Caco-2 (cell line): ENCODE results near the gene UCP2. TPM values are rescaled to one million over a fixed set of nuclear protein-coding genes. Genes with fewer than 3 reads are reported as not detected.
"Not testable (repeated sequence)": the region's sequence is repeated elsewhere in the genome, so short reads cannot be mapped to it uniquely, and the experiment has no call there.

Experiments
- BruUV-seq: library from RNA; stranded (reverse); fragments of 400-500 nt; replicated peaks from 2 replicates; lab custom pipeline; 2021; lab: Mats Ljungman, UMichigan
- CTCF ChIA-PET: fragments of 300-600 bp; sonication (Branson Sonifier 250); formaldehyde crosslinking; loops from one replicate; lab custom pipeline; 2022; ENCODE audit warnings: antibody characterized with exemption; lab: Charles Lee
- POLR2A ChIA-PET: fragments of 300-600 bp; sonication (Branson Sonifier 250); formaldehyde crosslinking; loops from one replicate; lab custom pipeline; 2022; ENCODE audit warnings: antibody characterized with exemption; lab: Charles Lee
- DNase-seq, 2 experiments: peaks; one replicate each; pipeline versions ENCODE4 v3.0.0 to v3.0.0-alpha.2; 2020 to 2022
- H3K27me3 ChIP-seq: replicated peaks from 2 replicates; pipeline ENCODE4 v1.6.0; 2011; ENCODE audit warnings: low read length; ENCODE audit not compliant: control insufficient read depth, insufficient read depth
- H3K36me3 ChIP-seq: 2 replicates; pipeline ENCODE4 v1.5.1; 2011; ENCODE audit warnings: low read length; ENCODE audit not compliant: control insufficient read depth, insufficient read depth
- H3K4me1 ChIP-seq: fragments of 250-450 bp; sonication (Bioruptor Pico); 2 replicates; pipeline ENCODE4 v1.5.1; 2020; ENCODE audit warnings: mild to moderate bottlenecking
- H3K4me3 ChIP-seq: 2 replicates; pipeline ENCODE4 v1.5.1; 2011; ENCODE audit warnings: low read depth, mild to moderate bottlenecking, control low read depth, low read length
- H3K9me3 ChIP-seq: fragments of 250-450 bp; sonication (Bioruptor Pico); 2 replicates; pipeline ENCODE4 v1.5.1; 2020; ENCODE audit warnings: mild to moderate bottlenecking, moderate library complexity
- H3K27ac Mint-ChIP-seq: one replicate; pipeline ENCODE4 v1.8.0; 2022; ENCODE audit warnings: mixed read lengths; ENCODE audit not compliant: unreplicated experiment
- H3K27me3 Mint-ChIP-seq: one replicate; pipeline ENCODE4 v1.8.0; 2022; ENCODE audit warnings: mixed read lengths; ENCODE audit not compliant: insufficient read depth, unreplicated experiment
- H3K36me3 Mint-ChIP-seq: one replicate; pipeline ENCODE4 v1.8.0; 2022; ENCODE audit warnings: mild to moderate bottlenecking, mixed read lengths; ENCODE audit not compliant: insufficient read depth, unreplicated experiment
- H3K4me1 Mint-ChIP-seq: one replicate; pipeline ENCODE4 v1.8.0; 2022; ENCODE audit warnings: low read depth, mixed read lengths; ENCODE audit not compliant: unreplicated experiment
- H3K4me3 Mint-ChIP-seq: one replicate; pipeline ENCODE4 v1.8.0; 2022; ENCODE audit warnings: mild to moderate bottlenecking, moderate library complexity, mixed read lengths; ENCODE audit not compliant: unreplicated experiment
- H3K9me3 Mint-ChIP-seq: one replicate; pipeline ENCODE4 v1.8.0; 2022; ENCODE audit warnings: mixed read lengths; ENCODE audit not compliant: unreplicated experiment
- CTCF ChIP-seq, 2 experiments: fragments of 200-600 bp in 1 of 2; IDR thresholded peaks; 1 replicate in 1 of 2; 2 replicates in 1 of 2; pipeline versions ENCODE4 v1.5.1 to v1.8.0; 2011 to 2022; ENCODE audit warnings: antibody characterized with exemption in 1 of 2, control low read depth in 1 of 2, inconsistent platforms in 1 of 2, low read depth in 1 of 2, low read length in 1 of 2, mild to moderate bottlenecking in 1 of 2, moderate library complexity in 1 of 2; ENCODE audit not compliant: insufficient read depth in 1 of 2, severe bottlenecking in 1 of 2, unreplicated experiment in 1 of 2
- intact Hi-C: fragments of 100-400 bp; cut with micrococcal nuclease; formaldehyde crosslinking; loops from one replicate; pipeline ENCODE4 v1.10.0; 2022; ENCODE audit not compliant: unreplicated experiment
- total RNA-seq: library from RNA; stranded (reverse); gene quantifications from 2 replicates; pipeline ENCODE4 v1.2.3, GENCODE V29; 2022

Gene UCP2
- total RNA-seq, 1 experiment from 2014 or later: 144 TPM

- Histone ChIP-seq H3K9me3 (peaks cover 25% of the 10 kb centered on the region), H3K4me3 (no peak overlapping the region), H3K4me1 (no peaks in the 10 kb centered on the region), H3K36me3 (no peaks in the 10 kb centered on the region), H3K27me3 (no peaks in the 10 kb centered on the region)
- ChIA-PET POLR2A (no interaction called here), CTCF (interaction anchor here (1.2 kb wide), 1 partner anchor 9 kb away, joined by 4 read pairs; no protein-coding TSS in a partner anchor)
- no peak overlapping the region for H3K27ac Mint-ChIP-seq
- no peak for TF ChIP-seq CTCF (IDR thresholded peaks at IDR 0.05; ENCODE audit: insufficient read depth in 1 of 2, low read depth in 1 of 2, low read length in 1 of 2, severe bottlenecking in 1 of 2, unreplicated experiment in 1 of 2)
- H3K36me3 Mint-ChIP-seq: peaks cover 16% of the 10 kb centered on the region
- BruUV-seq: no TSS peak
- no peak overlapping the region for H3K4me3 Mint-ChIP-seq
- H3K27me3 Mint-ChIP-seq: no peaks in the 10 kb centered on the region
- intact Hi-C loops: no loop called here
- no peak for DNase-seq
- H3K4me1 Mint-ChIP-seq: no peaks in the 10 kb centered on the region
- peaks cover 39% of the 10 kb centered on the region for H3K9me3 Mint-ChIP-seq
Measured at GRCh38 chr11:73940801-73941570, 41.7 kb downstream of the UCP2 start.

GRCh38 chr11:73939096-73939495 lies 43.5 kb downstream of the UCP2 start:
- Mint-ChIP-seq H3K27ac (no peak overlapping the region), H3K27me3 (no peaks in the 10 kb centered on the region), H3K36me3 (peaks cover 25% of the 10 kb centered on the region), H3K9me3 (peaks cover 37% of the 10 kb centered on the region), H3K4me1 (no peaks in the 10 kb centered on the region), H3K4me3 (no peak overlapping the region)
- Histone ChIP-seq H3K4me3 (no peak overlapping the region), H3K9me3 (peaks cover 25% of the 10 kb centered on the region), H3K36me3 (no peaks in the 10 kb centered on the region), H3K4me1 (no peaks in the 10 kb centered on the region), H3K27me3 (no peaks in the 10 kb centered on the region)
- no peak for TF ChIP-seq CTCF (IDR thresholded peaks at IDR 0.05; ENCODE audit: insufficient read depth in 1 of 2, low read depth in 1 of 2, low read length in 1 of 2, severe bottlenecking in 1 of 2, unreplicated experiment in 1 of 2)
- ChIA-PET POLR2A (interaction anchor here (0.7 kb wide), 1 partner anchor 70 kb away, joined by 5 read pairs; no protein-coding TSS in a partner anchor), CTCF (no interaction called here)
- intact Hi-C loops: loop anchor here (10.0 kb wide), 1 partner anchor 214 kb away; no protein-coding TSS in a partner anchor
- BruUV-seq: no TSS peak
- DNase-seq: no peak

- not testable (repeated sequence) for BruUV-seq
- intact Hi-C loops: loop anchor here (10.0 kb wide), 1 partner anchor 211 kb away; no protein-coding TSS in a partner anchor
- peaks cover 26% of the 10 kb centered on the region for H3K9me3 Mint-ChIP-seq
Measured at GRCh38 chr11:73936047-73936446, 46.6 kb downstream of the UCP2 start.

More at GRCh38 chr11:73936047-73936446, 46.6 kb downstream of the UCP2 start:
- H3K4me1 ChIP-seq, H3K36me3 ChIP-seq, H3K4me1 Mint-ChIP-seq, CTCF ChIA-PET, DNase-seq, H3K4me3 Mint-ChIP-seq, H3K27me3 ChIP-seq, POLR2A ChIA-PET, H3K27ac Mint-ChIP-seq, H3K4me3 ChIP-seq, H3K27me3 Mint-ChIP-seq: not testable (repeated sequence)
- H3K9me3 ChIP-seq: peaks cover 13% of the 10 kb centered on the region
- peaks cover 55% of the 10 kb centered on the region for H3K36me3 Mint-ChIP-seq
